Pancreas (tissue), 10 donors: ENCODE measurements around the gene NDUFS6. TPM values are rescaled to one million over a fixed set of nuclear protein-coding genes. Genes with fewer than 3 reads are reported as not detected.
"Not testable (repeated sequence)": the region's sequence is repeated elsewhere in the genome, so short reads cannot be mapped to it uniquely, and the experiment has no call there.

ENCODE experiments used
- ATAC-seq, 4 donors: fragments of 200-7000 bp; cut with Tn5 transposase; one replicate each; pipeline versions ENCODE4 v1.8.0 to v1.9.1; 2020; ENCODE audit warnings: mild to moderate bottlenecking in 4 of 4, moderate library complexity in 4 of 4
- DNase-seq, 6 donors: peaks; one replicate each; pipeline ENCODE4 v3.0.0-alpha.2; 2020
- FAIRE-seq: peaks from 2 replicates; lab custom pipeline; 2012; peaks lifted over from hg19 to GRCh38; lab: Jason Lieb, UNC
- H3K27ac ChIP-seq, 4 donors: fragments of 200-600 bp; sonication (generic); 1 replicate in 3 of 4; 2 replicates in 1 of 4; pipeline versions ENCODE4 v1.5.0 to v1.8.0; 2020
- H3K27me3 ChIP-seq, 4 donors: fragments of 200-600 bp; one replicate each; pipeline ENCODE4 v1.8.0; 2021
- H3K36me3 ChIP-seq, 3 donors: fragments of 200-600 bp; sonication (generic) in 1 of 3; one replicate each; pipeline versions ENCODE4 v1.5.0 to v1.8.0; 2020 to 2021
- H3K4me1 ChIP-seq, 3 donors: fragments of 200-600 bp; one replicate each; pipeline ENCODE4 v1.8.0; 2021
- H3K4me3 ChIP-seq, 4 donors: fragments of 200-600 bp; sonication (generic) in 2 of 4; one replicate each; pipeline versions ENCODE4 v1.5.0 to v1.8.0; 2020 to 2021
- H3K9me3 ChIP-seq, 4 donors: fragments of 200-600 bp; one replicate each; pipeline ENCODE4 v1.8.0; 2021
- CTCF ChIP-seq, 4 donors: fragments of 200-600 bp; sonication (generic) in 3 of 4; IDR thresholded peaks; one replicate each; pipeline versions ENCODE4 v1.5.0 to v1.8.0; 2021; ENCODE audit warnings: antibody characterized with exemption in 4 of 4
- WGBS, 2 donors: extraction: QIAGEN DNeasy Blood & Tissue Kit; methylation state at CpG; one replicate each; pipeline ENCODE4 v1.1.7; 2013; 5-methylcytosine and 5-hydroxymethylcytosine counted together
- intact Hi-C, 3 donors: fragments of 100-400 bp; cut with DNase I; formaldehyde crosslinking; loops; one replicate each; pipeline versions ENCODE4 v1.11.1 to v1.14.2; 2022
- polyA plus RNA-seq, 2 donors: library from polyadenylated mRNA; stranded (reverse); fragments of 200-250 nt; gene quantifications; one replicate each; pipeline ENCODE4 v1.2.3, GENCODE V29; 2013
- total RNA-seq, 6 donors: library from RNA; stranded (reverse); fragmentation: NEBNext Ultra II Directional in 4 of 6; extraction: Animal tissue kit (Norgen Biotek cat#: 25700) in 4 of 6; gene quantifications; one replicate each; pipeline versions ENCODE4 v1.2.1 to v1.2.4, GENCODE V29; 2021 to 2023
- donor health status: healthy with polysubstance abuse.
- donor health status: DM: no; HTN: no; CAD: no; lungs with moderate emphysema.
- donor health status: DM: no; HTN: no; CAD: no.
- donor health status: control.
- donor health status: control.
- donor health status: Bipolar disorder and iron deficiency.
- donor health status: DM: yes; HTN: yes; CAD: no.
- donor health status: DM: no; HTN: no; CAD: no.
- donor health status: DM: no; HTN: no; CAD: no.
- donor health status: DM: yes; HTN: yes; CAD: no.

Gene NDUFS6
- total and polyA plus RNA-seq, 8 donors: 8.2 to 41.9 (median 14.2) TPM

GRCh38 chr5:1797103-1797800 is 4.0 kb upstream of the NDUFS6 start:
- FAIRE-seq: no peak
- peak in 1 of 6 donors; percentile 55 for DNase-seq
- no peaks in the 10 kb centered on the region for H3K9me3 ChIP-seq
- H3K4me3 ChIP-seq: no peak overlapping the region
- peaks cover 0 to 8% (median 4%) of the 10 kb centered on the region in 3 donors for H3K36me3 ChIP-seq
- 94% methylated on average over 18 of the region's 18 CpGs for WGBS, 2 donors
- H3K27me3 ChIP-seq: no peaks in the 10 kb centered on the region
- H3K4me1 ChIP-seq: peaks cover 0 to 10% (median 7%) of the 10 kb centered on the region in 3 donors
- intact Hi-C loops: no loop called here
- no peak for TF ChIP-seq CTCF (IDR thresholded peaks at IDR 0.05)
- H3K27ac ChIP-seq: no peak overlapping the region
- no peak for ATAC-seq

GRCh38 chr5:1797855-1798254 is 3.4 kb upstream of the NDUFS6 start:
- no peak for TF ChIP-seq CTCF (IDR thresholded peaks at IDR 0.05)
- WGBS, 2 donors: 88 to 90% methylated on average over 11 of the region's 11 CpGs
- peaks cover 0 to 13% (median 7%) of the 10 kb centered on the region in 3 donors for H3K4me1 ChIP-seq
- DNase-seq (no peak), FAIRE-seq (no peak), ATAC-seq (no peak)
- H3K4me3 ChIP-seq: no peak overlapping the region
- H3K36me3 ChIP-seq: peaks cover 0 to 8% (median 4%) of the 10 kb centered on the region in 3 donors
- no peaks in the 10 kb centered on the region for H3K27me3 ChIP-seq
- H3K9me3 ChIP-seq: no peaks in the 10 kb centered on the region
- intact Hi-C loops: no loop called here
- H3K27ac ChIP-seq: no peak overlapping the region

DNA sequence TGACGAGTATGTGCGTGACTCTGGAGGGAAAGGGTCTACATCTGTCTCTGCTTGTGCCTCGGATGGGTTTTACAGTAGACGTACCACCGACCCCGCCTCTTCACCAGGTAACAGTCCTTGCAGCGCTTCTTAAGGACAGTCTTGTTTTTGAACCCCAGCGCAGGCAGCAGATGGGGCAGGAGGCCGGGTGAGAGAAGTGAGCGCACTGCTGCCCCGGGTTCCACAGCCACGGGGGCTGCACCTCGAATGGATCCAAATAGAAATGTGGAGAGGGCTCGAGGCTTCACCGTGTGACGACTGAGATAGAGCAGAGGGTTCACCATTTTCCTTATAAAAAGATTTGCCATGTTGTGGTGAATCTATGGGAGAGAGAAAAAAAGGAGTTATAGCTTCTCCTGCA is 2.6 kb upstream of the NDUFS6 start:
- intact Hi-C loops, DNase-seq, H3K9me3 ChIP-seq, FAIRE-seq, H3K36me3 ChIP-seq, H3K27ac ChIP-seq, ATAC-seq, H3K27me3 ChIP-seq: not testable (repeated sequence)
- H3K4me3 ChIP-seq: peak overlapping the region in 3 of 4 donors; percentile 83 to 96 (median 86)
- 83 to 87% methylated on average over 16 of the region's 16 CpGs for WGBS, 2 donors
- peaks cover 0 to 13% (median 7%) of the 10 kb centered on the region in 3 donors for H3K4me1 ChIP-seq

DNA sequence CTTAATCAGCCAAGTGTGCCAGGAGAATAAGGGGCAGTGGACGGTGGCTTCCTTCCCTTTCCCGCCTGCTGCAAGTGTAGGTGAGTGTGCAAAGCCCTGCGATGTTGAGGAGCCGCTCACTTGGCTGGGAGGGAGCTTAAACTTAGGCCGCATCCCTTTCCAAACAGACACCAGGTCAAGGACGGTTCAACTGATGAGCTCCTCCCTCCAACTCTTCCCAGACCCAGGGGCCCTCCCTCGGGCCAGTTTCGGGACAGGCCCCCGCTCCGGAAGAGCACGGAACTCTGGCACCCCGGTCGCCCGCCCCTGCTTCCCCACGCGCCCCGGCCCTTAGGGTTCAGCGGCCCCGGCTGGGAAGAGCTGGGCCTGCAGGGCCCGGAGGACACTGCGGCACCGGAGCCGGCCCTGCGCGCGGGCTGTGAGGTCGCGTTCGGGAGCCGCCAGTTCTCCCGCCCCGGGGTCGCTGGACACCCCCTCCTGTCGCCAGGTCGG is 2.1 kb upstream of the NDUFS6 start:
- peaks cover 0 to 8% (median 4%) of the 10 kb centered on the region in 3 donors for H3K36me3 ChIP-seq
- FAIRE-seq: no peak
- H3K27ac ChIP-seq: peak overlapping the region in 3 of 4 donors; percentile 35 to 85 (median 48)
- intact Hi-C loops: no loop called here
- H3K27me3 ChIP-seq: no peaks in the 10 kb centered on the region
- peaks cover 0 to 13% (median 7%) of the 10 kb centered on the region in 3 donors for H3K4me1 ChIP-seq
- no peak for TF ChIP-seq CTCF (IDR thresholded peaks at IDR 0.05)
- no peaks in the 10 kb centered on the region for H3K9me3 ChIP-seq
- ATAC-seq: peak; percentile 31 to 42 (median 40)
- peak overlapping the region; percentile 83 to 96 (median 88) for H3K4me3 ChIP-seq
- WGBS, 2 donors: 0 to 1% methylated on average over 30 to 35 of the region's 35 CpGs
- peak in 1 of 6 donors; percentile 73 for DNase-seq

GRCh38 chr5:1799602-1800471 is 1.4 kb upstream of the NDUFS6 start, which contains the start of gene MRPL36:
Gene MRPL36 (minus strand): TSS chr5:1799837. CDS start chr5:1798935, 902 bp downstream.
- peak within 1 kb of the TSS; percentile 71 to 85 (median 80) for H3K27ac ChIP-seq
- DNase-seq (peak; percentile 90 to 97 (median 92)), FAIRE-seq (no peak), ATAC-seq (peak; percentile 88 to 95 (median 91))
- no peaks in the 10 kb centered on the region for H3K9me3 ChIP-seq
- WGBS, 2 donors: 1 to 6% methylated on average over 58 to 68 of the region's 68 CpGs
- intact Hi-C loops: no loop called here
- peaks cover 0 to 13% (median 7%) of the 10 kb centered on the region in 3 donors for H3K4me1 ChIP-seq
- TF ChIP-seq CTCF (IDR thresholded peaks at IDR 0.05): no peak
- H3K27me3 ChIP-seq: no peaks in the 10 kb centered on the region
- H3K4me3 ChIP-seq: peak within 1 kb of the TSS; percentile 83 to 96 (median 88)
- H3K36me3 ChIP-seq: peaks cover 0 to 8% (median 4%) of the 10 kb centered on the region in 3 donors
